Naive thymus-derived CD4-positive, alpha-beta T cell (primary cell): ENCODE data around the gene HGS. TPM values are rescaled to one million over a fixed set of nuclear protein-coding genes. Genes with fewer than 3 reads are reported as not detected.
A peak's percentile ranks its signal among the peaks of the same experiment; 100 is the strongest.

Experiments used
- ATAC-seq: fragments of 150-1000 bp; cut with Tn5 transposase; 2 replicates; pipeline ENCODE4 v1.10.0; 2021; ENCODE audit warnings: mild to moderate bottlenecking, moderate library complexity
- CTCF ChIA-PET: fragments of 350-600 bp; sonication (Branson Sonifier 250); formaldehyde crosslinking; loops from one replicate; lab custom pipeline; 2021; ENCODE audit warnings: antibody characterized with exemption; lab: Charles Lee
- POLR2A ChIA-PET: fragments of 350-600 bp; sonication (Branson Sonifier 250); formaldehyde crosslinking; loops from one replicate; lab custom pipeline; 2021; ENCODE audit warnings: antibody characterized with exemption, inconsistent platforms; lab: Charles Lee
- DNase-seq, 9 donors: peaks; one replicate each; pipeline versions ENCODE4 v3.0.0 to v3.0.0-alpha.2; 2020 to 2022; ENCODE audit warnings: mixed read lengths in 1 of 9
- H3K27ac ChIP-seq: one replicate; pipeline ENCODE4 v1.7.0; 2013; ENCODE audit warnings: mild to moderate bottlenecking, low read depth, low read length, moderate library complexity
- H3K27me3 ChIP-seq, 2 donors: one replicate each; pipeline ENCODE4 v1.7.0; 2013; ENCODE audit warnings: low read length in 2 of 2, mild to moderate bottlenecking in 2 of 2, moderate library complexity in 2 of 2; ENCODE audit not compliant: control insufficient read depth in 2 of 2, insufficient read depth in 2 of 2
- H3K36me3 ChIP-seq, 3 experiments: 1 replicate in 2 of 3; 2 replicates in 1 of 3; pipeline ENCODE4 v1.7.0; 2013; ENCODE audit warnings: low read length in 3 of 3, mild to moderate bottlenecking in 3 of 3, moderate library complexity in 1 of 3; ENCODE audit not compliant: insufficient read depth in 3 of 3, control insufficient read depth in 2 of 3
- H3K4me1 ChIP-seq, 2 donors: one replicate each; pipeline ENCODE4 v1.7.0; 2013; ENCODE audit warnings: low read length in 2 of 2, mild to moderate bottlenecking in 2 of 2, moderate library complexity in 1 of 2; ENCODE audit not compliant: control insufficient read depth in 2 of 2, insufficient read depth in 2 of 2
- H3K4me3 ChIP-seq: 2 replicates; pipeline ENCODE4 v1.7.0; 2013; ENCODE audit warnings: mild to moderate bottlenecking, low read length
- H3K9me3 ChIP-seq, 3 experiments: 1 replicate in 2 of 3; 2 replicates in 1 of 3; pipeline ENCODE4 v1.7.0; 2013; ENCODE audit warnings: low read length in 3 of 3; ENCODE audit not compliant: control insufficient read depth in 2 of 3
- H3K27ac Mint-ChIP-seq, 9 donors: one replicate each; pipeline ENCODE4 v1.8.0; 2020 to 2022; ENCODE audit warnings: mixed read lengths in 9 of 9, mild to moderate bottlenecking in 8 of 9, moderate library complexity in 5 of 9, inconsistent platforms in 2 of 9
- H3K27me3 Mint-ChIP-seq, 5 donors: one replicate each; pipeline ENCODE4 v1.8.0; 2021 to 2022; ENCODE audit warnings: mixed read lengths in 5 of 5, mild to moderate bottlenecking in 1 of 5
- H3K36me3 Mint-ChIP-seq, 5 donors: one replicate each; pipeline ENCODE4 v1.8.0; 2020 to 2022; ENCODE audit warnings: mixed read lengths in 5 of 5, mild to moderate bottlenecking in 3 of 5, inconsistent platforms in 1 of 5
- H3K4me1 Mint-ChIP-seq, 7 donors: one replicate each; pipeline ENCODE4 v1.8.0; 2020 to 2022; ENCODE audit warnings: mixed read lengths in 7 of 7, mild to moderate bottlenecking in 3 of 7, inconsistent platforms in 1 of 7
- H3K4me3 Mint-ChIP-seq, 10 donors: one replicate each; pipeline ENCODE4 v1.8.0; 2020 to 2022; ENCODE audit warnings: mild to moderate bottlenecking in 10 of 10, mixed read lengths in 10 of 10, moderate library complexity in 6 of 10, inconsistent platforms in 2 of 10
- H3K9me3 Mint-ChIP-seq, 11 donors: one replicate each; pipeline ENCODE4 v1.8.0; 2020 to 2022; ENCODE audit warnings: mixed read lengths in 11 of 11, mild to moderate bottlenecking in 4 of 11, inconsistent platforms in 1 of 11, moderate library complexity in 1 of 11
- intact Hi-C, 2 donors: fragments of 100-400 bp; cut with micrococcal nuclease; formaldehyde crosslinking; loops; one replicate each; pipeline ENCODE4 v1.15.1; 2023
- polyA plus RNA-seq, 2 donors: library from polyadenylated mRNA; unstranded; fragments of 300-500 nt; fragmentation: Illumina TruSeq; gene quantifications; one replicate each; pipeline ENCODE4 v1.2.3, GENCODE V29; 2021
- total RNA-seq, 6 experiments: library from RNA in 5 of 6; stranded (reverse) in 5 of 6; gene quantifications; 1 replicate in 5 of 6; 2 replicates in 1 of 6; pipeline ENCODE4 v1.2.3 and lab custom pipeline; 2021 to 2026

HGS gene
- total and polyA plus RNA-seq, 7 experiments from 2014 or later = 19.8 to 174 (median 133) TPM

- intact Hi-C loops = no loop called here
- Histone ChIP-seq H3K27me3 (no peaks in the 10 kb centered on the region), H3K4me1 (peaks cover 35 to 50% of the 10 kb centered on the region in 2 donors), H3K4me3 (no peak overlapping the region), H3K36me3 (peaks cover 0 to 17% (median 3%) of the 10 kb centered on the region in 3 experiments), H3K27ac (peak overlapping the region; percentile 28), H3K9me3 (no peaks in the 10 kb centered on the region)
- H3K27ac Mint-ChIP-seq = peak overlapping the region in 4 of 9 donors; percentile 38 to 93 (median 52)
- H3K36me3 Mint-ChIP-seq = peaks cover 0 to 23% (median 0%) of the 10 kb centered on the region in 5 donors
- DNase-seq (no peak), ATAC-seq (no peak)
- H3K9me3 Mint-ChIP-seq = no peaks in the 10 kb centered on the region
- peak overlapping the region in 4 of 10 donors; percentile 21 to 81 (median 40) for H3K4me3 Mint-ChIP-seq
- CTCF ChIA-PET = no interaction called here
- POLR2A ChIA-PET = interaction anchor here (1.0 to 2.7 kb wide), 7 partner anchors 12 to 151 kb away, joined by 3 to 12 read pairs (median 4); partner anchors contain the start of genes ACTG1, ARL16, FAAP100 and HGS
- H3K4me1 Mint-ChIP-seq = peaks cover 17 to 68% (median 42%) of the 10 kb centered on the region in 7 donors
- H3K27me3 Mint-ChIP-seq = no peaks in the 10 kb centered on the region
Measured at GRCh38 chr17:81664051-81664470, 19.8 kb upstream of the HGS start.

- H3K36me3 Mint-ChIP-seq = peaks cover 0 to 23% (median 3%) of the 10 kb centered on the region in 5 donors
- CTCF ChIA-PET = interaction anchor here (0.5 kb wide), 1 partner anchor 215 kb away, joined by 3 read pairs; no protein-coding TSS in a partner anchor
- Histone ChIP-seq H3K27me3 (no peaks in the 10 kb centered on the region), H3K27ac (peak overlapping the region; percentile 93), H3K9me3 (no peaks in the 10 kb centered on the region), H3K4me1 (peaks cover 35 to 50% of the 10 kb centered on the region in 2 donors), H3K36me3 (peaks cover 2 to 31% (median 7%) of the 10 kb centered on the region in 3 experiments), H3K4me3 (peak overlapping the region; percentile 86)
- intact Hi-C loops = loop anchor here (1.0 to 5.0 kb wide), 8 partner anchors 17 to 197 kb away; partner anchors contain the start of genes ARL16 (in 2 of the 2), MRPL12 (in 2 of the 2), NPLOC4 (in 2 of the 2) and TSPAN10 (in 2 of the 2)
- H3K4me3 Mint-ChIP-seq = peak overlapping the region; percentile 88 to 99 (median 94)
- peaks cover 17 to 68% (median 43%) of the 10 kb centered on the region in 7 donors for H3K4me1 Mint-ChIP-seq
- no peak for ATAC-seq
- POLR2A ChIA-PET = interaction anchor here (0.7 to 3.0 kb wide), 9 partner anchors 8 to 227 kb away, joined by 3 to 26 read pairs (median 3); partner anchors contain the start of genes ANAPC11, ARL16, HGS and MRPL12
- no peaks in the 10 kb centered on the region for H3K27me3 Mint-ChIP-seq
- H3K27ac Mint-ChIP-seq = peak overlapping the region; percentile 84 to 97 (median 92)
- DNase-seq = peak in 5 of 9 donors; percentile 19 to 56 (median 29)
- H3K9me3 Mint-ChIP-seq = peaks cover 0 to 2% (median 0%) of the 10 kb centered on the region in 11 donors
Measured at GRCh38 chr17:81665205-81666091, 18.4 kb upstream of the HGS start.

- Histone ChIP-seq H3K27ac (peak overlapping the region; percentile 93), H3K4me3 (peak overlapping the region; percentile 86), H3K4me1 (peaks cover 35 to 50% of the 10 kb centered on the region in 2 donors), H3K36me3 (peaks cover 4 to 35% (median 9%) of the 10 kb centered on the region in 3 experiments), H3K9me3 (no peaks in the 10 kb centered on the region), H3K27me3 (no peaks in the 10 kb centered on the region)
- ChIA-PET POLR2A (interaction anchor here (0.7 to 3.0 kb wide), 9 partner anchors 9 to 226 kb away, joined by 3 to 26 read pairs (median 3); partner anchors contain the start of genes ANAPC11, ARL16, HGS and MRPL12), CTCF (interaction anchor here (0.5 kb wide), 1 partner anchor 214 kb away, joined by 3 read pairs; no protein-coding TSS in a partner anchor)
- Mint-ChIP-seq H3K36me3 (peaks cover 0 to 23% (median 3%) of the 10 kb centered on the region in 5 donors), H3K4me3 (peak overlapping the region; percentile 88 to 99 (median 94)), H3K4me1 (peaks cover 17 to 64% (median 43%) of the 10 kb centered on the region in 7 donors), H3K9me3 (peaks cover 0 to 2% (median 0%) of the 10 kb centered on the region in 11 donors), H3K27ac (peak overlapping the region; percentile 84 to 97 (median 92)), H3K27me3 (no peaks in the 10 kb centered on the region)
- intact Hi-C loops = loop anchor here (1.0 to 5.0 kb wide), 8 partner anchors 17 to 196 kb away; partner anchors contain the start of genes ARL16 (in 2 of the 2), MRPL12 (in 2 of the 2), NPLOC4 (in 2 of the 2) and TSPAN10 (in 2 of the 2)
- DNase-seq = no peak
- no peak for ATAC-seq
Measured at GRCh38 chr17:81666092-81666341, 17.8 kb upstream of the HGS start.

- Mint-ChIP-seq H3K27ac (peak within 1 kb of the TSS; percentile 84 to 97 (median 92)), H3K4me1 (peaks cover 17 to 62% (median 43%) of the 10 kb centered on the region in 7 donors), H3K27me3 (no peaks in the 10 kb centered on the region), H3K9me3 (peaks cover 0 to 2% (median 0%) of the 10 kb centered on the region in 11 donors), H3K36me3 (peaks cover 0 to 26% (median 3%) of the 10 kb centered on the region in 5 donors), H3K4me3 (peak within 1 kb of the TSS; percentile 88 to 99 (median 94))
- Histone ChIP-seq H3K27ac (peak within 1 kb of the TSS; percentile 93), H3K27me3 (no peaks in the 10 kb centered on the region), H3K4me1 (peaks cover 35 to 50% of the 10 kb centered on the region in 2 donors), H3K36me3 (peaks cover 4 to 41% (median 12%) of the 10 kb centered on the region in 3 experiments), H3K9me3 (no peaks in the 10 kb centered on the region), H3K4me3 (peak within 1 kb of the TSS; percentile 86)
- ChIA-PET POLR2A (interaction anchor here (0.9 to 3.0 kb wide), 7 partner anchors 17 to 225 kb away, joined by 3 to 26 read pairs (median 5); partner anchors contain the start of genes ANAPC11, ARL16, HGS and MRPL12), CTCF (no interaction called here)
- peak; percentile 94 for ATAC-seq
- DNase-seq = peak; percentile 82 to 93 (median 89)
- intact Hi-C loops = loop anchor here (1.0 to 5.0 kb wide), 8 partner anchors 16 to 196 kb away; partner anchors contain the start of genes ARL16 (in 2 of the 2), MRPL12 (in 2 of the 2), NPLOC4 (in 2 of the 2) and TSPAN10 (in 2 of the 2)
Measured at GRCh38 chr17:81666342-81667191, 17.2 kb upstream of the HGS start, which contains the start of the genes CCDC137 and OXLD1. Gene CCDC137 (plus strand): TSS chr17:81666737. CDS start chr17:81666767, 30 bp downstream. Gene OXLD1 (minus strand): TSS chr17:81666605. CDS start chr17:81666577, 28 bp downstream.

GRCh38 chr17:81667754-81668153, 16.1 kb upstream of the HGS start:
- H3K4me3 Mint-ChIP-seq = peak overlapping the region; percentile 63 to 97 (median 90)
- DNase-seq (no peak), ATAC-seq (no peak)
- peaks cover 0 to 2% (median 0%) of the 10 kb centered on the region in 11 donors for H3K9me3 Mint-ChIP-seq
- Histone ChIP-seq H3K4me3 (peak overlapping the region; percentile 13), H3K9me3 (no peaks in the 10 kb centered on the region), H3K36me3 (peaks cover 4 to 53% (median 15%) of the 10 kb centered on the region in 3 experiments), H3K4me1 (peaks cover 25 to 42% of the 10 kb centered on the region in 2 donors), H3K27me3 (no peaks in the 10 kb centered on the region), H3K27ac (no peak overlapping the region)
- H3K27ac Mint-ChIP-seq = peak overlapping the region in 7 of 9 donors; percentile 26 to 87 (median 59)
- CTCF ChIA-PET = no interaction called here
- intact Hi-C loops = loop anchor here (2.0 to 5.0 kb wide), 5 partner anchors 15 to 195 kb away; partner anchors contain the start of genes ACTG1 (in 1 of the 2), ARL16 (in 1 of the 2), FAAP100 (in 1 of the 2) and MRPL12 (in 1 of the 2)
- POLR2A ChIA-PET = interaction anchor here (0.7 to 3.0 kb wide), 4 partner anchors 16 to 39 kb away, joined by 3 to 26 read pairs (median 6); partner anchors contain the start of genes ARL16 and HGS
- no peaks in the 10 kb centered on the region for H3K27me3 Mint-ChIP-seq
- peaks cover 17 to 50% (median 39%) of the 10 kb centered on the region in 7 donors for H3K4me1 Mint-ChIP-seq
- peaks cover 0 to 26% (median 9%) of the 10 kb centered on the region in 5 donors for H3K36me3 Mint-ChIP-seq
